SK-N-SH (cell line): ENCODE results near the gene NAV2. TPM values are rescaled to one million over a fixed set of nuclear protein-coding genes. Genes with fewer than 3 reads are reported as not detected.

Source experiments
- CTCF ChIA-PET: fragments of 300-600, 350-600 bp; formaldehyde crosslinking; extraction: SDS; loops from one replicate; lab custom pipeline; 2021; lab: Yijun Ruan, JAX
- POLR2A ChIA-PET: fragments of 350-600 bp; sonication (Branson Sonifier 250); formaldehyde crosslinking; extraction: SDS; loops from one replicate; lab custom pipeline; 2020; ENCODE audit warnings: antibody characterized with exemption, inconsistent platforms; lab: Yijun Ruan, JAX
- DNase-seq: peaks from one replicate; pipeline ENCODE4 v3.0.0; 2012
- H2AFZ ChIP-seq: fragments of 200-600 bp; sonication (generic); 2 replicates; pipeline ENCODE4 v1.8.1; 2016; ENCODE audit warnings: antibody characterized with exemption, mild to moderate bottlenecking, low read depth
- H3F3A ChIP-seq: fragments of 200-600 bp; sonication (generic); replicated peaks from 2 replicates; pipeline ENCODE3; 2016; ENCODE audit warnings: antibody characterized with exemption, mild to moderate bottlenecking; ENCODE audit not compliant: insufficient read depth
- H3K27ac ChIP-seq, 2 experiments: fragments of 200-500 bp in 1 of 2; fragments of 200-600 bp in 1 of 2; sonication (Bioruptor generic) in 1 of 2; sonication (generic), shearing (Covaris generic) in 1 of 2; 2 replicates each; pipeline versions ENCODE4 v1.5.1 to v1.6.1; 2014 to 2016; ENCODE audit warnings: low read depth in 2 of 2, inconsistent platforms in 1 of 2, low read length in 1 of 2, mild to moderate bottlenecking in 1 of 2, mixed read lengths in 1 of 2
- H3K27me3 ChIP-seq: fragments of 200-600 bp; sonication (generic), shearing (Covaris generic); 2 replicates; pipeline ENCODE4 v1.6.1; 2016; ENCODE audit warnings: mixed run types; ENCODE audit not compliant: insufficient read depth
- H3K36me3 ChIP-seq, 2 experiments: fragments of 200-500 bp in 1 of 2; fragments of 200-600 bp in 1 of 2; sonication (Bioruptor generic) in 1 of 2; sonication (generic) in 1 of 2; replicated peaks in 1 of 2; 2 replicates each; pipeline versions ENCODE3 to v1.5.1; 2014 to 2016; ENCODE audit warnings: low read length in 1 of 2, mild to moderate bottlenecking in 1 of 2; ENCODE audit not compliant: insufficient read depth in 2 of 2, control insufficient read depth in 1 of 2
- H3K4me1 ChIP-seq, 2 experiments: fragments of 200-500 bp in 1 of 2; fragments of 200-600 bp in 1 of 2; sonication (Bioruptor generic) in 1 of 2; sonication (generic), shearing (Covaris generic) in 1 of 2; 2 replicates each; pipeline versions ENCODE4 v1.5.1 to v1.6.1; 2014 to 2016; ENCODE audit warnings: low read depth in 1 of 2, low read length in 1 of 2, mixed run types in 1 of 2; ENCODE audit not compliant: insufficient read depth in 2 of 2, control insufficient read depth in 1 of 2
- H3K4me2 ChIP-seq: fragments of 200-600 bp; sonication (generic), shearing (Covaris generic); 2 replicates; pipeline ENCODE4 v1.6.1; 2017; ENCODE audit warnings: mixed run types
- H3K4me3 ChIP-seq, 2 experiments: fragments of 200-500 bp in 1 of 2; fragments of 200-600 bp in 1 of 2; sonication (Bioruptor generic) in 1 of 2; sonication (generic), shearing (Covaris generic) in 1 of 2; 2 replicates each; pipeline versions ENCODE4 v1.5.1 to v1.8.1; 2014 to 2016; ENCODE audit warnings: low read depth in 2 of 2, inconsistent platforms in 1 of 2, low read length in 1 of 2, mild to moderate bottlenecking in 1 of 2, mixed read lengths in 1 of 2, moderate library complexity in 1 of 2
- H3K79me2 ChIP-seq: fragments of 200-600 bp; sonication (generic); 2 replicates; pipeline ENCODE4 v1.8.1; 2017; ENCODE audit warnings: mild to moderate bottlenecking; ENCODE audit not compliant: insufficient read depth
- H3K9ac ChIP-seq: fragments of 200-600 bp; sonication (generic); 2 replicates; pipeline ENCODE4 v1.6.1; 2017; ENCODE audit warnings: mixed run types
- H3K9me2 ChIP-seq: fragments of 200-600 bp; sonication (generic); 2 replicates; pipeline ENCODE4 v1.6.1; 2017; ENCODE audit warnings: mixed run types
- H3K9me3 ChIP-seq: fragments of 200-600 bp; sonication (generic); 2 replicates; pipeline ENCODE4 v1.6.1; 2017; ENCODE audit warnings: mixed run types, mild to moderate bottlenecking, moderate library complexity
- H4K20me1 ChIP-seq: fragments of 200-600 bp; sonication (generic); 2 replicates; pipeline ENCODE4 v1.6.1; 2017; ENCODE audit warnings: mild to moderate bottlenecking, mixed run types; ENCODE audit not compliant: insufficient read depth
- CTCF ChIP-seq: fragments of 200-600 bp; sonication (generic); IDR thresholded peaks from 2 replicates; pipeline ENCODE4 v1.6.1; 2017; ENCODE audit warnings: antibody characterized with exemption, mild to moderate bottlenecking, moderate library complexity
- EP300 ChIP-seq, 2 experiments: IDR thresholded peaks; 2 replicates each; pipeline versions ENCODE4 v1.4.0 to v1.6.1; 2012; ENCODE audit warnings: borderline replicate concordance in 1 of 2, low read depth in 1 of 2, low read length in 1 of 2
- EZH2phosphoT487 ChIP-seq: fragments of 200-600 bp; sonication (generic); IDR thresholded peaks from 2 replicates; pipeline ENCODE4 v1.6.1; 2017; ENCODE audit warnings: low read depth, mixed run types, mild to moderate bottlenecking, antibody characterized with exemption, moderate library complexity, borderline replicate concordance
- FOXM1 ChIP-seq: IDR thresholded peaks from 2 replicates; pipeline ENCODE4 v1.4.0; 2012; ENCODE audit warnings: low read depth, mild to moderate bottlenecking
- GABPA ChIP-seq: IDR thresholded peaks from 2 replicates; pipeline ENCODE4 v1.4.0; 2012; ENCODE audit warnings: low read depth, mild to moderate bottlenecking
- IRF3 ChIP-seq: fragments of 150-350 bp; IDR thresholded peaks from 2 replicates; pipeline ENCODE4 v1.6.1; 2016; ENCODE audit warnings: mild to moderate bottlenecking, low read depth, low read length
- JUND ChIP-seq: IDR thresholded peaks from 2 replicates; pipeline ENCODE4 v1.4.0; 2012
- MAX ChIP-seq: IDR thresholded peaks from 2 replicates; pipeline ENCODE4 v1.4.0; 2012; ENCODE audit warnings: low read depth
- MEF2A ChIP-seq: IDR thresholded peaks from 2 replicates; pipeline ENCODE4 v1.4.0; 2012; ENCODE audit warnings: low read depth, borderline replicate concordance
- MXI1 ChIP-seq: IDR thresholded peaks from 2 replicates; pipeline ENCODE4 v1.6.1; 2012; ENCODE audit warnings: mild to moderate bottlenecking, low read depth, low read length, improper control_type of control experiment
- NRF1 ChIP-seq: IDR thresholded peaks from 2 replicates; pipeline ENCODE4 v1.6.1; 2012; ENCODE audit warnings: low read depth, mild to moderate bottlenecking, low read length
- REST ChIP-seq: IDR thresholded peaks from 2 replicates; pipeline ENCODE4 v1.6.1; 2012; ENCODE audit warnings: mild to moderate bottlenecking, low read depth, low read length, moderate library complexity
- RFX5 ChIP-seq: IDR thresholded peaks from 2 replicates; pipeline ENCODE4 v1.6.1; 2012; ENCODE audit warnings: mild to moderate bottlenecking, improper control_type of control experiment, low read length
- RXRA ChIP-seq: IDR thresholded peaks from 2 replicates; pipeline ENCODE4 v1.4.0; 2012; ENCODE audit warnings: low read depth, mild to moderate bottlenecking, borderline replicate concordance
- SMC3 ChIP-seq: IDR thresholded peaks from 2 replicates; pipeline ENCODE4 v1.6.1; 2012; ENCODE audit warnings: low read depth, low read length, improper control_type of control experiment
- TAF1 ChIP-seq: IDR thresholded peaks from 2 replicates; pipeline ENCODE4 v1.6.1; 2012; ENCODE audit warnings: low read depth, mild to moderate bottlenecking, low read length, moderate library complexity, borderline replicate concordance
- USF1 ChIP-seq: IDR thresholded peaks from 2 replicates; pipeline ENCODE4 v1.4.0; 2012; ENCODE audit warnings: low read depth, borderline replicate concordance
- USF2 ChIP-seq: fragments of 150-350 bp; IDR thresholded peaks from 2 replicates; pipeline ENCODE4 v1.6.1; 2017; ENCODE audit warnings: antibody characterized with exemption, low read length, low read depth, borderline replicate concordance
- ZBTB33 ChIP-seq: IDR thresholded peaks from 2 replicates; pipeline ENCODE4 v1.4.0; 2012; ENCODE audit warnings: low read depth, borderline replicate concordance
- WGBS: methylation state at CpG from one replicate; pipeline ENCODE4 v1.1.6; 2017; ENCODE audit warnings: low lambda C conversion rate; 5-methylcytosine and 5-hydroxymethylcytosine counted together
- polyA plus RNA-seq, 3 experiments: library from polyadenylated mRNA; depleted of rRNA; stranded (reverse); fragments of >200 nt; gene quantifications; 2 replicates each; pipeline ENCODE4 v1.2.3, GENCODE V29; 2012

The NAV2 gene
- polyA plus RNA-seq, 1 of the 3 experiments (the other 2 are of a cell fraction), result 26.2 TPM

- TF ChIP-seq GABPA, result no peak
- TF ChIP-seq FOXM1, result no peak
- TF ChIP-seq RFX5, result no peak
- TF ChIP-seq CTCF, result no peak
- TF ChIP-seq USF1, result no peak
- TF ChIP-seq MXI1, result no peak
Observed at GRCh38 chr11:20053572-20053971, 340.9 kb downstream of the NAV2 start (continued).

- Histone ChIP-seq H3F3A (peaks cover 45% of the 10 kb centered on the region), H3K4me3 (no peak overlapping the region), H3K4me2 (no peak overlapping the region), H3K79me2 (peaks cover 23% of the 10 kb centered on the region), H4K20me1 (no peaks in the 10 kb centered on the region), H3K27me3 (no peaks in the 10 kb centered on the region), H3K9me2 (no peaks in the 10 kb centered on the region), H3K9me3 (no peaks in the 10 kb centered on the region), H3K36me3 (peaks cover 89 to 97% of the 10 kb centered on the region in 2 experiments), H3K27ac (peak overlapping the region; percentile 63 to 94; a peak in 2 of 4 replicates), H3K4me1 (peaks cover 15 to 50% of the 10 kb centered on the region in 2 experiments; a peak in 2 of 4 replicates), H3K9ac (no peak overlapping the region), H2AFZ (no peak overlapping the region)
- TF ChIP-seq RXRA (no peak), MAX (no peak), FOXM1 (no peak), USF1 (no peak), RFX5 (no peak), EZH2phosphoT487 (no peak), ZBTB33 (no peak), IRF3 (no peak), REST (no peak), SMC3 (no peak), EP300 (IDR thresholded peaks at IDR 0.05; ENCODE audit: borderline replicate concordance in 1 of 2, low read depth in 1 of 2, low read length in 1 of 2) (no peak), GABPA (no peak), TAF1 (no peak), USF2 (no peak), JUND (no peak), MEF2A (no peak), NRF1 (no peak)
- POLR2A ChIA-PET, result no interaction called here
- CTCF ChIA-PET, result interaction anchor here (1.1 kb wide), 2 partner anchors 10 to 299 kb away, joined by 3 to 4 read pairs; no protein-coding TSS in a partner anchor
- no peak for DNase-seq
- 100% methylated on average over 1 of the region's 1 CpG for WGBS
Observed at GRCh38 chr11:20054584-20054983, 341.9 kb downstream of the NAV2 start.
